RWPE1 (cell line): ENCODE results near the gene MCHR1.

Experiments
- CTCF ChIA-PET: fragments of 350-600 bp; sonication (Branson Sonifier 250); formaldehyde crosslinking; extraction: SDS; loops from one replicate; lab custom pipeline; 2021; lab: Yijun Ruan, JAX
- POLR2A ChIA-PET: fragments of 400-600 bp; formaldehyde crosslinking; extraction: SDS; loops from one replicate; lab custom pipeline; 2020; ENCODE audit warnings: antibody characterized with exemption; ENCODE audit not compliant: low non-redundant PET; lab: Yijun Ruan, JAX
- DNase-seq: peaks from one replicate; pipeline ENCODE4 v3.0.0; 2012; ENCODE audit warnings: low spot score
- H3K27ac ChIP-seq: fragments of 450-650 bp; 2 replicates; pipeline ENCODE4 v1.5.1; 2017
- TF ChIP-seq, protein P1 (sequence below): fragments of 450-650 bp; conservative IDR thresholded peaks from 2 replicates; pipeline ENCODE4 v1.5.1; 2017; ENCODE audit warnings: low read depth, mild to moderate bottlenecking

Gene MCHR1

DNA sequence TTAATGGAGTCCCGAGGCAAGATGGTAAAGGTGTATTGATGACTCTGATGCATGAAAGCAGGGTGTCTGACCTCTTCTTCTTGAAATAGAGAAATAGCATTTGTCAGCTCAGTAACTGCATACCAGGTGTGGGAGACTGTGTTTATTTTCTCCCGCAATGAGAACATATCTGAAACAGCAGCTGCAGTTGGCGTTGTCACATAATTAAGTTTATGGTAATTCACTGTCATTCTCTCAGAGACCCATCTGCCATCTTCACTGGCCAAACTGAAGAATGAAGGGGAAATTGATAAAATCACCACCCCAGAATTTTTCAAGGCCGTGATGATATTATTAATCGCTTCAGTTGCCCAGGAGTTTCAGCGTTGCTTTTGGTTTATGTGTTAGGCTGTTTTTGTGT, 20.1 kb upstream of the MCHR1 start:
- TF ChIP-seq, protein P1, sequence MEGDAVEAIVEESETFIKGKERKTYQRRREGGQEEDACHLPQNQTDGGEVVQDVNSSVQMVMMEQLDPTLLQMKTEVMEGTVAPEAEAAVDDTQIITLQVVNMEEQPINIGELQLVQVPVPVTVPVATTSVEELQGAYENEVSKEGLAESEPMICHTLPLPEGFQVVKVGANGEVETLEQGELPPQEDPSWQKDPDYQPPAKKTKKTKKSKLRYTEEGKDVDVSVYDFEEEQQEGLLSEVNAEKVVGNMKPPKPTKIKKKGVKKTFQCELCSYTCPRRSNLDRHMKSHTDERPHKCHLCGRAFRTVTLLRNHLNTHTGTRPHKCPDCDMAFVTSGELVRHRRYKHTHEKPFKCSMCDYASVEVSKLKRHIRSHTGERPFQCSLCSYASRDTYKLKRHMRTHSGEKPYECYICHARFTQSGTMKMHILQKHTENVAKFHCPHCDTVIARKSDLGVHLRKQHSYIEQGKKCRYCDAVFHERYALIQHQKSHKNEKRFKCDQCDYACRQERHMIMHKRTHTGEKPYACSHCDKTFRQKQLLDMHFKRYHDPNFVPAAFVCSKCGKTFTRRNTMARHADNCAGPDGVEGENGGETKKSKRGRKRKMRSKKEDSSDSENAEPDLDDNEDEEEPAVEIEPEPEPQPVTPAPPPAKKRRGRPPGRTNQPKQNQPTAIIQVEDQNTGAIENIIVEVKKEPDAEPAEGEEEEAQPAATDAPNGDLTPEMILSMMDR = no peak
- no peak for DNase-seq
- CTCF ChIA-PET = no interaction called here
- POLR2A ChIA-PET = no interaction called here
- no peak overlapping the region for H3K27ac ChIP-seq

DNA sequence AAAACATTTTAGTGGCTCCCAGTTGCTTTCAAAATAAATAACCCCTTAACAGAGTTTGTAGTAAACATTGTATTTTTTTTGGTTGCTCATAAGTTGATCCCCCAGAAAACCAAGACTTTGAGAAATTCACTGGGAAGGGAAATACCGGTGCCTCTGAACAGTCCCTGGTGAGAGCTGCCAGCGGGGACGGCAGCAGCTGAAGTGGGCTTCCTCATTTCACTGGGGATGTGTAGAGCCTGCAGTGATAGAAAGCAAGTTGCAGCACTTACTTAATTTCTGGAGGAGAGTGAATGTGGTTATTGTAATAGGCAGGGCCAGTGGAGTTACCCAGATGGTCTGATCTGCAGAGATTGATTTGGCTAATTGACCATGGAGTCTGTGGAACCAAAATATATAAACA, 18.6 kb upstream of the MCHR1 start:
- no peak for DNase-seq
- ChIA-PET CTCF (no interaction called here), POLR2A (no interaction called here)
- no peak overlapping the region for H3K27ac ChIP-seq
- TF ChIP-seq, protein P1 = no peak

DNA sequence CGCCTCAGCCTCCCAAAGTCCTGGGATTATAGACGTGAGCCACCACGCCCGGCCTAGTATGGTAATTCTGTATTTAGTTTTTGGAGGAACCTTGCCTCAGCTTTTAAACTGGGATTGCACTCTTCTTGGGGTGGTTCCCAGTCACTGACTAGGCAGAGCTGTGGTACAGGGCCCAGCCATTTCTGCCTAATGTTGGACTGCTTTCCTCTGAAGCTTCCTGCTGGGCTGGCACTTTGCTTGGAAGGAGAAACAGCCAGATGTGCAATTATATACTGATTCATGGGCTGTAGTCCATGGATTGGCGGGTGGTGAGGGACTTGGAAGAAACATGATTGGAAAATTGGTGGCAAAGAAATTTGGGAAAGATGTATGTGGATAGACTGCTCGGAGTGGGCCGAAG, 17.6 kb upstream of the MCHR1 start:
- ChIA-PET CTCF (interaction anchor here (0.6 kb wide), 1 partner anchor 87 kb away, joined by 3 read pairs; no protein-coding TSS in a partner anchor), POLR2A (no interaction called here)
- TF ChIP-seq, protein P1 = no peak
- no peak for DNase-seq
- H3K27ac ChIP-seq = no peak overlapping the region

DNA sequence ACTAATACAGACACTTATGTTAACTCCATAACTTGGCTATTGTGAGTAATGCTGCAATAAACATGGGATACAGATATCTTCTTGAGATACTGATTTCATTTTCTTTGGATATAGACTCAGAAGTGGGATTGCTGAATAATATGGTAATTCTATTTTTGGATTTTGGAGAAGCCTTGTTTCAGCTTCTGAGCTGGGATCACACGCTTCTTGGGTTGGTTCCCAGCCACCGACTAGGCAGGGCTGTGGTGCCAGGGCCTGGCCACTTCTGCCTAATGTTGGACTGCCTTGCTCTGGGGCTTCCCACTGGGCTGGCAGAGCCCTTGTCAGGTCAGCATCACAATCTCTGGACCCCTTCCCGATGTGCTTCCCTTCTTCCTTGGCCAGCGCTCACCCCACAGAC, 14.0 kb upstream of the MCHR1 start:
- POLR2A ChIA-PET = no interaction called here

DNA sequence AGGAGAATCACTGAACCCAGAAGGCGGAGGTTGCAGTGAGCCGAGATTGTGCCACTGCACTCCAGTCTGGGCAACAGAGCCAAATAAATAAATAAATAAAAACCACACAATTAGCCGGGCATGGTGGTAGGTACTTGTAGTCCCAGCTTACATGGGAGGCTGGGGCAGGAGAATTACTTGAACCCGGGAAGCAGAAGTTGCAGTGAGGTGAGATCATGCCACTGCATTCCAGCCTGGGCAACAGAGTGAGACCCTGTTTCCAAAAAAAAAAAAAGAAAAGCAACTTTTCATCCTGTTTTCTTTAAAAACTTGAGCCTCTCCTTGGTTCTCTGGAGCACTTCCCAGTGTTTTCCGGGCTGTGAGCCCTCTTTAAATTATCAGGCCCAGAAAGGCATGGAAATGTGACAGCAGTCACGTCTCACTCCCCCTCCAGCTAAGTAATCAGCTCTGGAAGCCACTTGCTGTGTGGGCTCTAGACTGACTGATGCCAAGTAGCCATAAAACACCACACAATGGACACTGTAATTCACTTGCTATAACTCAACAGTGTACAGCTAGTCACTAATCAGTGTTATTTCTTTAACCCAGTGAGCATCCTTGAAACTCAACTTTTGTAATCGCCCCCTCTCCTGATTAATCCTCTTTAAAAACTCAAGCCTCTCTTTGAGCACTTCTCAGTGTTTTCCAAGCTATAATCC, 13.0 kb upstream of the MCHR1 start:
- TF ChIP-seq, protein P1 = no peak
- no peak for DNase-seq
- POLR2A ChIA-PET = no interaction called here
- CTCF ChIA-PET = no interaction called here
- no peak overlapping the region for H3K27ac ChIP-seq

More for the DNA sequence above, 14.0 kb upstream of the MCHR1 start:
- CTCF ChIA-PET = interaction anchor here (0.6 kb wide), 1 partner anchor 366 kb away, joined by 3 read pairs; no protein-coding TSS in a partner anchor
- H3K27ac ChIP-seq = no peak overlapping the region; the same call in 1 of the 2 replicates
- TF ChIP-seq, protein P1 = no peak
- no peak for DNase-seq

DNA sequence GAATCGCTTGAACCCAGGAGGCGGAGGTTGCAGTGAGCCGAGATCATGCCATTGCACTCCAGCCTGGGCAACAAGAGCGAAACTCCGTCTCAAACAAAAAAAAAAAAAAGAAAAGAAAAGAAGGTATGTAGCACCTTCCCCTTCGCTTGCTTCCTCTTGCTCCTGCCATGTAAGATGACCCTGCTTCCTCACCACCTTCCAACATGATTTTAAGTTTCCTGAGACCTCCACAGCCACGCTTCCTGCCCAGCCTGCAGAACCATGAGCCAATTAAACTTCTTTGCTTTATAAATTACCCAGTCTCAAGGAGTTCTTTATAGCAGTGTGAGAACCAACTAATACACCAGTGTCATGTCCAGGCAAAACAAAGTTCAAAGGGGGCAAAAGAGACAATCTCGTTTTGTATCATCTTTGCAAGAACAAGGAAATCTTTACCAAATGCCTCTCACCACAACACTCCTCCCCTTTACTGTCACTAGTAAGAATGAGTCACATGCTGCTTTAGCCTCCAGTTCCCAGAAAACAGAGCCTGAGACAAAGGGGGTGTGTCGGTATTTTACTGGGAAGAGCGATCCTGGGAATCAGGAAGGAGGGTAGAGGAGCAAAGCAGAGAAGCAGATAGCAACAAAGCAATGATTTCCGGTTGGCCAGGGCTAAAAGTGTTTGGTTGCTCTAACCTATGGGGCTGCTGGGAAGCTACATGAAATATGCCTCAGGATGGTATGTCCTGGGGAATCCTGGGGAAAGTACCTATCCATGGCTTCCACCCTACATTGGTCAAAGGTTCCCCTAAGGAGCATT, 10.5 kb upstream of the MCHR1 start:
- H3K27ac ChIP-seq = peak overlapping the region; percentile 30
- TF ChIP-seq, protein P1 = no peak
- peak; percentile 65 for DNase-seq
- POLR2A ChIA-PET = interaction anchor here (0.5 kb wide), 1 partner anchor 74 kb away, joined by 4 read pairs; no protein-coding TSS in a partner anchor
- CTCF ChIA-PET = no interaction called here
